Activated T-helper 1 cell treated with anti-CD3 and anti-CD28 coated beads, Interleukin-12 subunit alpha, Interleukin-12 subunit beta, Interleukin-2, Interleukin-4 antibody, amounts not matched to agents 30 ng/mL and 10 ng/mL and 1 ng/mL, durations not matched to agents 14 hours and 24 hours and 36 hours (primary cell): Measurements from ENCODE around the gene DNAL4. TPM values are rescaled to one million over a fixed set of nuclear protein-coding genes. Genes with fewer than 3 reads are reported as not detected.
A peak's percentile ranks its signal among the peaks of the same experiment; 100 is the strongest.
"Not testable (repeated sequence)": the region's sequence is repeated elsewhere in the genome, so short reads cannot be mapped to it uniquely, and the experiment has no call there.

Experiments
- DNase-seq: peaks from one replicate; pipeline ENCODE4 v3.0.0; 2021; ENCODE audit warnings: low spot score
- H3K27ac Mint-ChIP-seq: one replicate; pipeline ENCODE4 v1.8.0; 2021; ENCODE audit warnings: mild to moderate bottlenecking, mixed read lengths
- H3K27me3 Mint-ChIP-seq: one replicate; pipeline ENCODE4 v1.8.0; 2022; ENCODE audit warnings: mild to moderate bottlenecking, moderate library complexity, mixed read lengths; ENCODE audit not compliant: insufficient read depth
- H3K36me3 Mint-ChIP-seq: one replicate; pipeline ENCODE4 v1.8.0; 2021; ENCODE audit warnings: low read depth, mixed read lengths
- H3K4me1 Mint-ChIP-seq: one replicate; pipeline ENCODE4 v1.8.0; 2021; ENCODE audit warnings: low read depth, mixed read lengths
- H3K4me3 Mint-ChIP-seq: one replicate; pipeline ENCODE4 v1.8.0; 2021; ENCODE audit warnings: mild to moderate bottlenecking, moderate library complexity, mixed read lengths
- H3K9me3 Mint-ChIP-seq: one replicate; pipeline ENCODE4 v1.8.0; 2021; ENCODE audit warnings: mixed read lengths
- intact Hi-C: fragments of 100-400 bp; cut with micrococcal nuclease; formaldehyde crosslinking; loops from one replicate; pipeline ENCODE4 v1.15.1; 2024
- total RNA-seq: library from RNA; stranded (reverse); gene quantifications from 2 replicates; pipeline ENCODE4 v1.2.3, GENCODE V29; 2022

DNAL4 gene
- total RNA-seq, 1 donor from 2014 or later = 5.0 TPM

DNA sequence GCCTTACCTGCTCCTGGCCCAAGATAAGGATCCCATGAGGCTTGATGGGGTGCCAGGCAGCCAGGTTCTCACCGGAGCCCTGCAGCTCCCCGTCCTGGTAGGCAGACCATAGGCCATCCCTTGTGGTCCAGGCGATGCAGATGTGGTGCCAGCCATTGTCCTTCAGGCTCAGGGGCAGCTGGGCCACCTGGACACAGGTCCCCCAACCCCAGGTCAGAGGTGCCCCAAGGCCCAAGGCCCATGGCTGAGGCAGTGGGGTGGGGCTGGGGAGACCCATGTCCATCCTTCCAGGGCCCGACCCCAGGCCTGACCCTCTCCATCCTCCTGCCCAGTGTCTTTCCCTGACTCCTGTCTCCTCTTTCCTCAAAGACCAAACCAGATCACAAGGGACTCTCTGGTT lies 29.1 kb upstream of the DNAL4 start:
- Mint-ChIP-seq H3K4me1 (no peaks in the 10 kb centered on the region), H3K27me3 (peaks cover 2% of the 10 kb centered on the region), H3K9me3 (no peaks in the 10 kb centered on the region), H3K36me3 (no peaks in the 10 kb centered on the region), H3K4me3 (no peak overlapping the region), H3K27ac (no peak overlapping the region)
- intact Hi-C loops = no loop called here
- DNase-seq = no peak

DNA sequence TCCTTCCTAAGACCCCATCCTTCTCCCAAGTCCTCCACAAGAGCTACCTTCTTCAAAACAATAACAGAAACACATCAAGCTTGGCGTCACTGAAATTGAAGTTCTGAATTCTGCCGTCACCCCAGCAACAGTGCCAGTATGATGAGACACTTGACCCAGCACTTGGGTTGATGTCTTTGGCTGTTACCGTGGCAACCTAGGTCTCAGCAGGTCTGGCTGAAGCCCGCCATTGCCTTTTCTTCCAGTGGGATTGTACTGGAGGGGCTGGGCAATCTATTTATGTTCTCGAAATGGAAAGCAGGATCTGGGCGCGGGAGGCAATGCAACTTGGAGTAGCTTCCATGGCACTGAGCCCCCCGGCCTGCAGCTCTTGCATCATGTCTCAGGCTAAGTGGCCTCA lies 26.1 kb upstream of the DNAL4 start:
- Mint-ChIP-seq H3K36me3 (no peaks in the 10 kb centered on the region), H3K27ac (no peak overlapping the region), H3K9me3 (no peaks in the 10 kb centered on the region), H3K4me3 (no peak overlapping the region), H3K27me3 (peaks cover 5% of the 10 kb centered on the region), H3K4me1 (no peaks in the 10 kb centered on the region)
- no peak for DNase-seq
- intact Hi-C loops = no loop called here

DNA sequence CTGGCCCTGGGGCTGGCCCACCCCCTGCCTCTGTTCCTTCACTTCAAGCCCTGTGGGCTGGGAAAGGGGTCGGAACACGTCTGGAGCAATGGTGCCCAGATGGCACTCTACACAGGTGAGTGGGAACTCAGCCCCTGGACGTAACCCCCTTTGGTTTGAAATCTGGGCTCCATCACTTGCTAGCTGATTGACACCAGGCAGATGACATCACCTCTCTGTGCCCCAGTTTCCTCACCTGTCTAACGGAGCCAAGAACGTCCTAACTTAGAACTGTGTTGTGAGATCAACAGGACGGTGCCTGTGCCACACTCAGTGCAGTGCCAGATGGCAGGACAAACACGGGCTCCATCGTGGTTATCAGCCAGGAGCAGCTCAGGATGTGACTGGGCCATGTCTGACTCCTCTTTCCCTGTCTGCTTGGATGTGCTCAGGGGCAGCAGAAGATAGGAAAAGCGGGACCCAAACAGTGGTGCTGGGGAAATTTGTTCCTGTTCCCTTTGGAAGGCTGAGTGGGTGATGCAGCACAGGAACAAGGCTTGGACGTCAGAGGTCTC lies 25.5 kb upstream of the DNAL4 start:
- intact Hi-C loops = no loop called here

DNA sequence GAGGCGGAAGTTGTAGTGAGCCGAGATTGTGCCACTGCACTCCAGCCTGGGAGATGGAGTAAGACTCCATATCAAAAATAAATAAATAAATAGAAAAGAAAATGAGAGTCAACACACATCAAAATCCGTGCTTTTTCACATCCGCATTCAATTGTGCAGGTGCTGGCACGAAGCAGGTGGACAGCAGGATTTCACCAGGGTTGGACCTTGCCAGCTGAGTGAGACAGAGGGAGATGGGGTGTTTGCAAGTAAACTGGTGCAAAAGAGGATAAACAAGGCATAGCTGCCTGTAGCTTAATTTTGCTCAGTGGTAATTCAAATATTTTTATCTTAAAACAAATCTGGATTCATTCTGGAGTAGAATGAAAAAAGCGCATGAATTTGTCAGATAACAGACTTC lies 23.3 kb upstream of the DNAL4 start:
- Mint-ChIP-seq H3K27me3 (peaks cover 9% of the 10 kb centered on the region), H3K27ac (no peak overlapping the region), H3K36me3 (no peaks in the 10 kb centered on the region), H3K9me3 (no peaks in the 10 kb centered on the region), H3K4me1 (no peaks in the 10 kb centered on the region), H3K4me3 (no peak overlapping the region)
- DNase-seq = no peak
- intact Hi-C loops = no loop called here

More for the DNA sequence above, 25.5 kb upstream of the DNAL4 start:
- DNase-seq = no peak
- Mint-ChIP-seq H3K4me1 (no peaks in the 10 kb centered on the region), H3K36me3 (no peaks in the 10 kb centered on the region), H3K27me3 (peaks cover 5% of the 10 kb centered on the region), H3K4me3 (no peak overlapping the region), H3K9me3 (no peaks in the 10 kb centered on the region), H3K27ac (no peak overlapping the region)

DNA sequence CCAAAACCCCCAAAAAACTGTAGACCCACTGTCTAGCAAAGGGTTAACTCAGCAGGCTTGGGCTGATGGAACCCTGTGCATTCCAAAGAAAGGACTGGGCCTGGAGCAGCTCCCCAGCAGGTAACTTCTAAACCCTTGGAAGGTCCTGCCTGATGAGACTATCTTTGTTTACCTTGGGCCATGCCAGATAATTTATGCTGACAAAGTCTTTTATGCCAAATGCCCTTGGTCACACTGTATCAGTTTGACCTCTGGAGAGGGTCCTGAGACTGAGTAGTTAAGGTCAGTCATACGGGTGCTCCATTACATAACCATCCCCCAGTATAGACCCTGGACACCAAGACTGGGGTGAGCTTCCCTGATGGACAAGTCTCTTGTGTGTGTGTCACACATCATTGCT lies 21.9 kb upstream of the DNAL4 start:
- Mint-ChIP-seq H3K27me3 (peaks cover 9% of the 10 kb centered on the region), H3K9me3 (no peaks in the 10 kb centered on the region), H3K4me3 (no peak overlapping the region), H3K27ac (no peak overlapping the region), H3K36me3 (no peaks in the 10 kb centered on the region), H3K4me1 (no peaks in the 10 kb centered on the region)
- DNase-seq = no peak
- intact Hi-C loops = no loop called here

DNA sequence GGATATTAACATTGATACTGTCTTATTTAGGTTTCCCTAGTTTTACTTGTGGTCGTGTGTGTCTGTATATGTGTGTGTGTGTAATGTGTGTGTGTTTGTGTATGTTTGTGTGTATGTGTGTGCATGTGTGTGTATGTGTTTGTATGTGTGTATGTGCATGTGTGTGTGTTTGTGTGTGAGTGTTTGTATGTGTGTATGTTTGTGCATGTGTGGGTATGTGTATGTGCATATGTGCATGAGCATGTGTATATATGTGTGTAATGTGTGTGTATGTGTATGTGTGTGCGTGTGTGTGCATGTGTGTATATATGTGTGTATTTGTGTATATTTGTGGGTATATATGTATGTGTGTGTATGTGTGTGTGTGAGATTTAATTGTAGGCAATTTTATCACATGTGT lies 17.3 kb upstream of the DNAL4 start:
- Mint-ChIP-seq H3K4me1 (no peaks in the 10 kb centered on the region), H3K27me3 (peaks cover 7% of the 10 kb centered on the region), H3K4me3 (no peak overlapping the region), H3K27ac (no peak overlapping the region), H3K9me3 (peaks cover 3% of the 10 kb centered on the region), H3K36me3 (no peaks in the 10 kb centered on the region)
- no peak for DNase-seq
- intact Hi-C loops = no loop called here

DNA sequence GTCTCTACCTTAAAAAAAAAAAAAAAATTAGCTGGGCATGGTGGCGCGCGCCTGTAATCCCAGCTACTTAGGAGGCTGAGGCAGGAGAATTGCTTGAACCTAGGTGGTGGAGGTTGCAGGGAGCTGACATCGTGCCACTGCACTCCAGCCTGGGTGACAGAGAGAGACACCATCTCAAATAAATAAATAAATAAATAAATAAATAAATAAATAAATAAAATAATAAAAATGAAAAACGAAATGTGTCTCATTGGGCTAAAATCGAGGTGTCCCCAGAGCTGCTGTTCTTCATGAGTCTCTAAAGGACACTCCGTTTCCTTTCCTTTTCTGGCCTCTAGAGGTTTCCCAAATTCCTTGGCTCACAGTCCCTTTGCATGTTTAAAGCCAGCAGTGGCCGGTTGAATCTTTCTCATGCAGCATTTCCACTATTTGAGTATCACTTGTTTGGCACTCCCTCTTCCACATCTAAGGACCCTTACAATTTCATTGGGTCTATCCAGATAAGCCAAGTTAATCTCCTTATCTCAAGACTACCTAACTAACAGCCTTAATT lies 11.2 kb upstream of the DNAL4 start:
- peaks cover 17% of the 10 kb centered on the region for H3K27me3 Mint-ChIP-seq
- H3K4me1 Mint-ChIP-seq, H3K9me3 Mint-ChIP-seq, DNase-seq, H3K36me3 Mint-ChIP-seq, intact Hi-C loops, H3K4me3 Mint-ChIP-seq, H3K27ac Mint-ChIP-seq: not testable (repeated sequence)

DNA sequence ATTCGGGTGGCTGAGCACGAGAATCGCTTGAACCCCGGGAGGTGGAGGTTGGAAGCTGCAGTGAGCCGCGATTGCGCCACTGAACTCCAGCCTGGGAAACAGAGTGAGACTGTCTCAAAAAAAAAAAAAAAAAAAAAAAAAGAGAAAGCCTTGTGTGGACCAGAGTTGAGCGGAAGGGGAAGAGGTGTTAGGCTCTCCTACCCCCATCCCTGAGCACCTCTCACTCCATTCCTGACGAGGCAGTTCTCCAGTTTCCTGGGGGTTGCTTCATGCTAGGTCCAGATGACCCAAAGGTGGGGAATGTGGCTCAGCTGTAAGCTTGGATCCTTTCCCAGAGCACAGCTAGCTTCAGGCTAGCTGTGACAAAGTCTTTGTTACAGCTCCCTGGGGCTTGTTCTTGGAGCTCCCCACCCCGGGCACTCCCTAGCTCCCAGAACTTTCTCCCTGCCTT lies 8.8 kb upstream of the DNAL4 start:
- H3K27me3 Mint-ChIP-seq = peaks cover 19% of the 10 kb centered on the region

DNA sequence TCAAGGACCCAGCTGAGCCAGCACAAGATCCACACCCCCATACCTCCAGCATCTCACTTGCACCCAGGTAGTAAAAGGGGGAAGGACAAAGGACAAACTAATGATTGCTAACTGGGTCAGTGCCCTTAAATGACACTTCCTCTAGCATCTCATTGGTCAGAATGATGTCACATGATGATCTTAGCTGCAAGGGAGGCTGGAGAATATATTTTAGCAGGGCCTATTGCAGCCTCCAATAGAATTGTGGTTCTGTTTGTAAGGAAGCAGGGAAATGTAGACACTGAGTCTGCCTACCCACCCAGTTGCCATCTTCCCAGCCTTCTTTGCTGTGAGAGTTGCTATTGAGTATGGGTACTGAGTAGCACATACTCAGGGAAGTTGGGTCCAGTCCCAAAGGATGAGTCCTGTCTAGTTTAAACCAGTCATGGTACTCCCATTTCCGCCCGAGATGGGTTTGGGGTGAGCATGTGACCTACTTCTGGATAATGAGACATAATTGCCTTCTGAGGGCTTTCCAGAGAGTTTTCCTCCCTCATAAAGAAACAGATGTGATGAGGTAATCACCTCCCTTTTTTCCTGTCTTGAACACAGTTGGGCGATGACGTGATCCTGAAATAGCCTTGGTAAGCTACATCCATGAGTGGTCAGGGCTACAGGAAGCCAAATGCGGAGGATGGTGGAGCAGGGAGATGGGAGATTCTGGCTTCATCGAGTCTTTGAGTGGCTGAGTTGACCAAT lies 5.5 kb upstream of the DNAL4 start:
- intact Hi-C loops = no loop called here
- Mint-ChIP-seq H3K27me3 (peaks cover 21% of the 10 kb centered on the region), H3K4me3 (no peak overlapping the region), H3K36me3 (no peaks in the 10 kb centered on the region), H3K4me1 (peaks cover 10% of the 10 kb centered on the region), H3K27ac (no peak overlapping the region), H3K9me3 (peaks cover 3% of the 10 kb centered on the region)
- no peak for DNase-seq

More for the DNA sequence above, 8.8 kb upstream of the DNAL4 start:
- Mint-ChIP-seq H3K27ac (no peak overlapping the region), H3K4me3 (no peak overlapping the region), H3K36me3 (no peaks in the 10 kb centered on the region), H3K4me1 (peaks cover 8% of the 10 kb centered on the region), H3K9me3 (peaks cover 3% of the 10 kb centered on the region)
- no peak for DNase-seq
- intact Hi-C loops = no loop called here

DNA sequence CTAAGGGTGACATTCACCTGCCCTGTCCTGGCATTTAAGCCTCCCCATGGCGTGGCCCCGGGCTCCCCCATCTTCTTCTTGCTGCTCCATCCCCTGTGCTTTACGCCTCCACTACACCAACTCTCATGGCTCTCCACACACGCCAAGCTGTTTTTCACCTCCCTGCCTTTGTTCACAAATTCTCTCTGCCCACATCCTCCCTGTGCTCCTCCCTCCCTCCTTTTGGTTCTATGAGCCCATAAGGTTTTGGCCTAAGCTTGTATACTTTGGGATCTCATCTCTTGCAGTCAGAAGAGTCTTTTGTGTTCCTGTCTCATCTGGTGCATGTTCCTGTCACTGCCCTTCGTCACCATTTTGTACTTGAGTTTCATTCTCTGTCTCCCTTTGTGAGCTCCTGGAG lies 4.6 kb upstream of the DNAL4 start:
- Mint-ChIP-seq H3K27me3 (peaks cover 19% of the 10 kb centered on the region), H3K4me1 (peaks cover 14% of the 10 kb centered on the region), H3K9me3 (peaks cover 3% of the 10 kb centered on the region), H3K27ac (no peak overlapping the region), H3K4me3 (no peak overlapping the region), H3K36me3 (no peaks in the 10 kb centered on the region)
- no peak for DNase-seq
- intact Hi-C loops = no loop called here

DNA sequence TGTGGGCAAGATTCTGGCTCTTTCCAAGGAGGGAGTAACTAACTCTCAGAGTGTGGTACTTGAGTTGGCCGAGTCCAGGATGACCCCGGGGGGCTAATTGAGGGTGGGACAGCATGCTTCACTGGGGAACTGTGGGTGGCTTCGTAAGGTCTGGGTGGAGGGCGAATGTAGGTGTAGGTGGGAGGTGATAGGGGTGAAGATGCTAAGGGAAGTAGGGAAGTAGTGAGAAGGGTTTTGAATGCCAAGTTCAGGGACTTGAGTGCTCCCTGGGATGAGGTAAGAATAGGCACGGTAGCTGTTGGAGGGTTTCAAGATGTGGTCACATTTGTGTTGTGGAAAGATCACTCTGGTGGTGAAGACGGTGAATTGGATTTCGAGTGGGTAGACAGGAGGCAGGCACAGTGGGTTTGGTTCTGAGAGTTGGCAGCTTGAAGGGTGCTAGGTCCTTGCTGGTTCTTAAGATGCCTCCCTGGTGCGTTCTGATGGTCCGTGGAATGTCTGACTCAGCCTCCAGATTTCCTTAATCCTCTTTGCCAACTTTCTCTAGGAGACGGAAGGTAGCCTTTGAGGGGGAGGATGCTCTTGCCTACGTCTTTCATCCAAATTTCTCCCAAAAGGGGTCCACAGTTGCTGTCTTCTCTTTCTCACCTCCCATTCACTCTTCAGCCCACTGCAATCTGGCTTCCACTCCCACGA lies 2.5 kb upstream of the DNAL4 start:
- intact Hi-C loops = no loop called here
- Mint-ChIP-seq H3K9me3 (peaks cover 3% of the 10 kb centered on the region), H3K4me1 (peaks cover 22% of the 10 kb centered on the region), H3K4me3 (no peak overlapping the region), H3K36me3 (no peaks in the 10 kb centered on the region), H3K27ac (no peak overlapping the region), H3K27me3 (peaks cover 10% of the 10 kb centered on the region)
- DNase-seq = no peak

DNA sequence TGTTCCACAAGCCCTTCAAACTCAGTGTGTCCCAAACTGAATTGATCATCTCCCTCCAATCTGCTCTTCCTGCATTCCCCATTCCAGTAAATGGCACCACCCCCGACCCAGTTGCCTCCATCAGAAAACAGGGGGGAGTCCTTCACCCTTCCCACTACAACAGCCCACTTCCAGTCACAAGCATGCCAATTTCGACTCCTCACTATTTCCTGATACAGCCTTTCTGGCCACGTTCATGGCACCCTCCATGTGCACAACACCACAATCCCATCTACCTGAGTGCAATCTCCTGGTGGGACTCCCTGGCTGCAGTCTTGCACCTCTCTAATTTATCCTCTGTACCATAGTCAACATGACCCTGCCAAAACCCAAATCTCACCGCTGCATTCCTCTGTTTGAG lies 1.6 kb upstream of the DNAL4 start:
- H3K27ac Mint-ChIP-seq = no peak overlapping the region
- intact Hi-C loops = loop anchor here (2.0 kb wide), 1 partner anchor 189 kb away; no protein-coding TSS in a partner anchor
- DNase-seq = no peak
- H3K36me3 Mint-ChIP-seq = no peaks in the 10 kb centered on the region
- peaks cover 4% of the 10 kb centered on the region for H3K27me3 Mint-ChIP-seq
- H3K4me1 Mint-ChIP-seq = peaks cover 22% of the 10 kb centered on the region
- peaks cover 3% of the 10 kb centered on the region for H3K9me3 Mint-ChIP-seq
- H3K4me3 Mint-ChIP-seq = no peak overlapping the region

DNA sequence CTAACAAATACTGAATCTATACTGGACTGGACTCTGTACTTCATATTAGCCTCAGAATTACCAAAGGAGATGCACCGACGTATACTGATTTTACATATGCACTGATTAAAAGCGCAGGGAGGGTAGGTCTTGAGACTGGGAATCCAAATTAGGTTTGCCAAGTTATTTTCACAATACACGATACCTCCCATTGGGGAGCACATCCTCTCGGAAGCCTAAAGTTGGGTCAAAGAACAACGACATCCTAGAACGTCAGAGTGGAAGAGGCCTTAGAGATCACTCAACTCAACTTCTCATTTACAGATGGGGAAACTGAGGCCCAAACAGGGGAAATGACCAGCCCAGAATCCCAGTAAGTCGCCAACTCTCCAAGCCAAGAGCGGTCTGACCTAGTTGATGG lies 626 bp downstream of the DNAL4 start:
- peak overlapping the region; percentile 93 for H3K4me3 Mint-ChIP-seq
- H3K27me3 Mint-ChIP-seq = peaks cover 2% of the 10 kb centered on the region
- intact Hi-C loops = no loop called here
- H3K9me3 Mint-ChIP-seq = no peaks in the 10 kb centered on the region
- H3K4me1 Mint-ChIP-seq = peaks cover 16% of the 10 kb centered on the region
- H3K27ac Mint-ChIP-seq = peak overlapping the region; percentile 80
- DNase-seq = no peak
- H3K36me3 Mint-ChIP-seq = no peaks in the 10 kb centered on the region
